Stimulated activated memory B cell treated with anti-CD40 and anti-IgM and Interleukin-4, amounts not matched to agents 10 μg/mL and 1 μg/mL and 100 μg/mL, for 72 hours (primary cell): Measurements from ENCODE around the gene CC2D2A.
A peak's percentile ranks its signal among the peaks of the same experiment; 100 is the strongest.

Experiments
- ATAC-seq: fragments of 150-1000 bp; cut with Tn5 transposase; 2 replicates; pipeline ENCODE4 v1.10.0; 2021
- H3K27ac Mint-ChIP-seq: one replicate; pipeline ENCODE4 v1.8.0; 2022; ENCODE audit warnings: mild to moderate bottlenecking, mixed read lengths
- H3K27me3 Mint-ChIP-seq: one replicate; pipeline ENCODE4 v1.8.0; 2022; ENCODE audit warnings: mixed read lengths
- H3K36me3 Mint-ChIP-seq: one replicate; pipeline ENCODE4 v1.8.0; 2022; ENCODE audit warnings: mixed read lengths
- H3K4me1 Mint-ChIP-seq: one replicate; pipeline ENCODE4 v1.8.0; 2022; ENCODE audit warnings: mixed read lengths
- H3K4me3 Mint-ChIP-seq: one replicate; pipeline ENCODE4 v1.8.0; 2022; ENCODE audit warnings: mild to moderate bottlenecking, moderate library complexity, mixed read lengths
- H3K9me3 Mint-ChIP-seq: one replicate; pipeline ENCODE4 v1.8.0; 2022; ENCODE audit warnings: mixed read lengths

Gene CC2D2A

DNA sequence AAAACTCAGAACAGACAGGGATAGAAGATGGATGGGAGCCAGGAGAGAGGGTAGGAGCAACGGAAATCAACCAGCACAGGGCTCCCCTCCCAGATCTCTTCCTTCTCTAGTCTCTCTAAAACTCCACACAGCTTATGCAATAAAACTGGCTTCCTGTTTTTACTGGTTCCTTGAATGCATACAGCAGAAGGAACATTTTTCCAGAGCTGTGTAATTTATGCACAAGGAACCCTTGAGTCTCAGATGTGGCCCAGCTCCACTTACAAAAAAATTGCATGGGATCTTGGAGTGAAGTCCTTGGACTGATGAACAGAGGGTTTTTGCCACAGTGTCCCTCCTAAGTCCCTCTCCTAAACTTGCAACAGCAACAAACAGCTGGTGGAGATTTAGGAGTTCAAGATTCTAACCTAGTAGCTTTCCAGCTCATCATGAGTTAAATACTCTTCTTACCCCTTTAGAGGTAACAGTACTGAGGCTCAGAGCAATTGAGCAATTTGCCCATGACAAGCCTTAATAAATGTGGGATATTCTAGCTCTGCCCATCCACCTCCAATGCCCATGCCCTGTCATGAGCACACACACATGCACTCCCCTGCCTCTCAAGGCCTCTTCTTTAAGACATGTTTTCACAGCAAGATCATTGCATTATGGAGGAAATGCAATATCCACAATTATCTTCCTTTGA, 18.4 kb upstream of the CC2D2A start:
- H3K36me3 Mint-ChIP-seq: no peaks in the 10 kb centered on the region
- no peak for ATAC-seq
- no peak overlapping the region for H3K4me3 Mint-ChIP-seq
- no peaks in the 10 kb centered on the region for H3K27me3 Mint-ChIP-seq
- H3K27ac Mint-ChIP-seq: no peak overlapping the region
- no peaks in the 10 kb centered on the region for H3K9me3 Mint-ChIP-seq
- H3K4me1 Mint-ChIP-seq: peaks cover 3% of the 10 kb centered on the region

DNA sequence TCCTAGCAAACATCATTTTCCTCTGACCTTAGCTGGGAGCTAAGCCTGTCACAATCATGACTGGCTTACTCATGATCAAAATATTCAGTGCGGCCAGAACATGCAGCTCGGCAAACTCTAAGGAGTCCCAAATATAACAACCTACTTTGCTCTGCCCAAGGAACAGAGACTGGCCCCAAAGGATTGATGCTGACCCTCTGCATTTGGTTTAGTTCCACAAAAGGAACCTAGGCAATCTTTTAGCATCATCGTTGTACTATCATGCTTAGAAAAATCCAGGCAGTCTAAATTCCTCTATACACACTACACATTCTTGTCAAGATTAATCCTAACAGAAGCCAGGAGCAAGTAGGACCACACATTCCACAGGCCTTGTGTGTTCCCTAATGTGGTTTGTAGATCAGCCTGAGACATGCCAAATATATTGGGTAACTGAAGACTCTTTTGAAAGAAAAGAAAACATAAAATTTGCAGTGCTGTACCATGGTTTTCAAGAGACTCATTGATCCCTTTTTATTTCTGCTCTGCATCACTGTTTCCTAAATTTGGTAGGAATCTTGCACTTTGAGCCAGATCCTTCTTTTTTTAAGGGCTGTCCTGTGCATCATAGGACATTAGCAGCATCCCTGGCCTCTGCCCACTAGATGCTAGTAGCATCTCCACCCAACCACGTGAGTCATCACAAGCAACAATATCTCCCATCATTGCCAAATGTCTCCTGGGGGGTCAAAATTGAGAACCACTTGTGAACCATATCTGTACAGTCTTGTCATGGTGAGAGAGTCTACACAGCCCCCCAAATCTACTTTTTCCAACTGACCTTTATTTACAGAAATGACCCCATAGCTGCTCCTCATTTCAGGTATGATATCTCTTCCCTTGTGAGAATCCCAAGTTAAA, 17.6 kb upstream of the CC2D2A start:
- H3K27me3 Mint-ChIP-seq: no peaks in the 10 kb centered on the region
- no peak overlapping the region for H3K4me3 Mint-ChIP-seq
- H3K9me3 Mint-ChIP-seq: no peaks in the 10 kb centered on the region
- ATAC-seq: no peak
- H3K4me1 Mint-ChIP-seq: peaks cover 11% of the 10 kb centered on the region
- H3K36me3 Mint-ChIP-seq: no peaks in the 10 kb centered on the region
- no peak overlapping the region for H3K27ac Mint-ChIP-seq

DNA sequence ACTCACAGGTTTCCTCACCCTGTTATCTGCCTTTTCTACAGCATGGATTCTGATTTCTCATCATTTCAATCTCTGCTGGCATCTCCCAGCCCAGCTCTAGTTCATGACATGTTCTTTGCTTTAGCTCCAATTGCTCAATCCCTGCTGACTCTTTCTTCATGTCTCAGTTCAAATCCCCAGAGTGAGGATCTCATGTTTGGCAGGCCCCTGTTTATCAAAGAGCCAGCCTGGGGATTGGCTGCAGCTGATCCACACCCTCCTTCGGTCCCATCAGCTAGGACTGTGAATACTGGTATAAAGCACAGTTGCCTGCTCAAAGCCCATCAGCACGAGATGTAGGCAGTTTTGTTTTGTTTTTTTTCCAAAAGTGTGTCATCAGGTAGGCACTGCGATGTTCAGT, 14.4 kb upstream of the CC2D2A start:
- ATAC-seq: no peak
- Mint-ChIP-seq H3K27me3 (no peaks in the 10 kb centered on the region), H3K4me3 (no peak overlapping the region), H3K4me1 (peaks cover 21% of the 10 kb centered on the region), H3K36me3 (no peaks in the 10 kb centered on the region), H3K27ac (no peak overlapping the region), H3K9me3 (no peaks in the 10 kb centered on the region)

DNA sequence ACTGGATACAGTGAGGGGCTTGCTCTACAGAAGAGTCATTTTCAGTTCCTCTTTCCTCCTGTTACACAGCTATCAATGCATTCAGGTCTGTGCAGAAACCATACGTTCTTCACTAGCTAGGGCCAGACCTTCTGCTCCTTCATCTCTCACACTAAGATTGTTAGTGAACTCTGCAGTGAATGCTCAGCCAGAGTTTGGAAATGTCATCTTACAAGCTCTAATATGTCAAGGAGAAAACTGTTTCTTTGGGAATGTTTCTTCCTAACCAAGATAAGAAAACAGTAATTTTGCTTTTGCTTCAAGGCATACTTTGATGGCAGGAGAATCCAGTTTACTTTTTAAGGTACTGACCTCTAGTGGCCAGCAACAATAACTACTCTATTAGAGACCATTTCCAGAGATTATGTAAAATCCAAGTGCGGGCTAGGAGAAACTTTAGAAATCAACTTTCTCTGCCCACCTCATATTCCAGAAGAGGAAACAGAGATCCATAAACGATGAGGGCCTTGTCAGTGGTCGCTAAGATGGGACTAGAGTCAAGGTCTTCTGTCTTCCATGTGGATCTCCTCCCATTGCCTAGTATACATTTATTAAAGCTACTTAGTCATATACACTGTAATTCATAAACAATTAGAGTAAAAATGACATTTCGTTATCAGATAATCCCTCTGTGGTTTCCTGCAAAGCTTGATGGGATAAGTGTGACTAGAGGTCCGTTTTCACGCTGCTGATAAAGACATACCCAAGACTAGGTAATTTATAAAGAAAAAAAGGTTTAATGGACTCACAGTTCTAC, 12.1 kb upstream of the CC2D2A start:
- peak; percentile 98 for ATAC-seq
- no peak overlapping the region for H3K27ac Mint-ChIP-seq
- peaks cover 21% of the 10 kb centered on the region for H3K4me1 Mint-ChIP-seq
- H3K9me3 Mint-ChIP-seq: no peaks in the 10 kb centered on the region
- no peaks in the 10 kb centered on the region for H3K27me3 Mint-ChIP-seq
- no peak overlapping the region for H3K4me3 Mint-ChIP-seq
- no peaks in the 10 kb centered on the region for H3K36me3 Mint-ChIP-seq

DNA sequence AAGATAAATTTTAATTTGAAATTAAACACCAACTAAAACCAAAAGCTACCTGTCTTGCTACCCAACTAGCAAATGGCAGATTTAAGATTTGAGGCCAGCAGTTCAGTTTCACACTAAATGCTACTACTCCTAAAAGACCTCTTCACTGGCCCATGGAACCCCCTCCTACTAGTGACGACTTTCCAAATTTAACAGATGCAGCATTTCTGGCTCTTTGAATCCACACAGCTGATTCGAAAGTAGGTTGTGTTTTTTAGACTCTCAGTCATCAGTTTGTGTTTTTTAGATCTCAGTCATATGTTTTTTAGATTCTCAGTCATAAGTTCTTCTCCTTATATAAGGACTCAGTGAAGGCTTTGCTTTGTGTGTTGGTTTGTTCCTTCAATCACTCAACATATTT, 11.1 kb upstream of the CC2D2A start:
- Mint-ChIP-seq H3K9me3 (no peaks in the 10 kb centered on the region), H3K4me1 (peaks cover 21% of the 10 kb centered on the region), H3K4me3 (no peak overlapping the region), H3K36me3 (no peaks in the 10 kb centered on the region), H3K27me3 (no peaks in the 10 kb centered on the region), H3K27ac (no peak overlapping the region)
- ATAC-seq: no peak

DNA sequence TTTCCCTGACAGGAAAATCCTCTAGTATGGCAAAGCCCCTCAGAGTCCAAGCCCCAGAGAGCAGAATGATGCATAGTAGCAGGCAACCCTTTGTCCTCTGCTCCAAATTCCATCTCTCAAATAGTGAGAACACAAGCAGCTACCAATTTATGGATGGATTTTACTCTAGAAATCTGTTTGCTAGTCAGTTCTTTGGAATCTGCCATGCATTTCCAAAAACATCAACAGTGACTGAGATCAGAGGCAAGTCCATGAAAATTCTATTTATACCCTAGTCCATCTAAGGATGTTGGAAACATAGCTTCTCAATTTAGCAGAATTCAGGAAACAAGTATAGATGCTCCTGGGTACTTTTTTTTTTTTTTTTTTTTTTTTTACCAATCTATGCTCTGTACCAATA, 10.0 kb upstream of the CC2D2A start:
- H3K4me1 Mint-ChIP-seq: peaks cover 21% of the 10 kb centered on the region
- no peaks in the 10 kb centered on the region for H3K27me3 Mint-ChIP-seq
- no peaks in the 10 kb centered on the region for H3K36me3 Mint-ChIP-seq
- no peak overlapping the region for H3K27ac Mint-ChIP-seq
- no peak overlapping the region for H3K4me3 Mint-ChIP-seq
- no peak for ATAC-seq
- H3K9me3 Mint-ChIP-seq: no peaks in the 10 kb centered on the region

DNA sequence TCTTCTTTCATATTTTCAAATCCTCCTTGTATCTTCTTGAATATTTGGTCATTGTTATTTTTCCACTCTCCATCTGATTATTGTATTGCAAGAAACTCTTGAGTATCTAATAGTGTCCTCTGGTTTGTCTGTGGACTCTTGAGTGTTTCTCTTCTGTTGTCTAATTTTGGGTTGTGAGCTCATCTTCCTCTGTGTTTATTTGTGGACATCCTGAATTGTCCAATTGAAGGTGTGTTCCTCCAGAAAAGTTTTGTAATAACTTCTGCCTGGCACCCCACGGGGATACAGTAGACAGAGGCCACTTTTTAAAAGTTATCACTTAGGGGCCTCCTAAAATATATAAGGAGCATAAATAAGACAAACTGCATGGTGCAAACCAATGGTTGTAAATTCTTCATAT, 3.1 kb upstream of the CC2D2A start:
- Mint-ChIP-seq H3K27ac (no peak overlapping the region), H3K9me3 (no peaks in the 10 kb centered on the region), H3K4me3 (no peak overlapping the region), H3K36me3 (no peaks in the 10 kb centered on the region), H3K27me3 (peaks cover 25% of the 10 kb centered on the region), H3K4me1 (peaks cover 14% of the 10 kb centered on the region)
- no peak for ATAC-seq

DNA sequence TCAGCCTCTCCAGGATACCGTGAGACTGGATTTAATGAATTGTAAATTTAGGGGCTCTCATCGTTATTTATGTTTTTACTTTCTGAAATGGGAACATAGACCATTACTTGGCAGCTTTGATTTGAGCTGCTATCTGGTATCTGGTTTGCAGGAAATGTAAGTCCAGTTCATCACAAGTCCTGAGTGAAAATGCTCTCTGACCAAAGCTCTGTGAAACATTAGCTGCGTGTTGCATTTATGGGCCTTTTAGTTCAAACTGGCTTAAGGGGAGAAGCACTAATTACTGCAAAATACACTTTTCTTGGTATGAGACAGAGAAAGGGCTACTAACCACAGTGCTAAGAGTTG, 420 bp downstream of the CC2D2A start:
- H3K27ac Mint-ChIP-seq: no peak overlapping the region
- H3K9me3 Mint-ChIP-seq: no peaks in the 10 kb centered on the region
- peaks cover 14% of the 10 kb centered on the region for H3K4me1 Mint-ChIP-seq
- no peak for ATAC-seq
- H3K36me3 Mint-ChIP-seq: no peaks in the 10 kb centered on the region
- peaks cover 25% of the 10 kb centered on the region for H3K27me3 Mint-ChIP-seq
- peak overlapping the region; percentile 25 for H3K4me3 Mint-ChIP-seq

DNA sequence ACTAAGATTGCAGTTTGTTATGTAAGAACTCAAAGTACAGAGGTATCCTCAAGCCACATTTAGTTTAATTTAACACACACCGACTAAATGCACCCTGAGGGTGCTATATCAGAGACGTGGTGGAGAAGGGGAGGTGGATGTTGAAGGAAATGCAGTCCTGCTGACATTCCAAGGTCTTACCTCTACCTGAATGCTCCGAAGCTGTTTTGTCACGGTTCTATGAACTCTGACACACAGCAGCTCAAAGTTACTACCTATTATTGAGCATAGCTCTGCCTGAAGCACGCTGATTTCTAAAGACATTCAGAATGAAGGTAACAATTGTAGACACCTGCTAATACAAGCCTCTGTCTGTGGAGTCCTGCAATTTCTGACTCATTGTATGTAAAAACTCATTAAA, 6.7 kb downstream of the CC2D2A start:
- no peaks in the 10 kb centered on the region for H3K9me3 Mint-ChIP-seq
- ATAC-seq: no peak
- H3K36me3 Mint-ChIP-seq: no peaks in the 10 kb centered on the region
- H3K4me1 Mint-ChIP-seq: no peaks in the 10 kb centered on the region
- no peak overlapping the region for H3K27ac Mint-ChIP-seq
- H3K27me3 Mint-ChIP-seq: peaks cover 6% of the 10 kb centered on the region
- no peak overlapping the region for H3K4me3 Mint-ChIP-seq

DNA sequence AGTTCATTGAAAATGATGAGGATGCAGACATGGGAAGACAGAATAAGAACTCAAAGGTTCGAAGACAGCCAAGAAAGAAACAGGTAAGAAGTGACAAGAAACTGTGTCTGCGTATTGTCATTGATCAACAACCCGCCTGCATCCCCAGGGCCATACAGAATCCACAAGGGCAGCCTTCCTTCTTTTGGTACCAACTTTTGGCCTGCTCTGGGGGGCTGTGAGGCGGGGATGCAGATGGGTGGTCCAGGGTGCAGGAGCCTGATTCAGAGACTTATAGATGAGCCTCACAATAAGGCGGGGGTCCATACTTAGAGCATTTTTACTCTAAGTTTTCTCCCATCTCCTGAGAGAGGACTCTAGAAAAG, 9.0 kb downstream of the CC2D2A start:
- Mint-ChIP-seq H3K9me3 (no peaks in the 10 kb centered on the region), H3K36me3 (no peaks in the 10 kb centered on the region), H3K27me3 (peaks cover 6% of the 10 kb centered on the region), H3K27ac (no peak overlapping the region), H3K4me1 (no peaks in the 10 kb centered on the region), H3K4me3 (no peak overlapping the region)
- ATAC-seq: no peak

DNA sequence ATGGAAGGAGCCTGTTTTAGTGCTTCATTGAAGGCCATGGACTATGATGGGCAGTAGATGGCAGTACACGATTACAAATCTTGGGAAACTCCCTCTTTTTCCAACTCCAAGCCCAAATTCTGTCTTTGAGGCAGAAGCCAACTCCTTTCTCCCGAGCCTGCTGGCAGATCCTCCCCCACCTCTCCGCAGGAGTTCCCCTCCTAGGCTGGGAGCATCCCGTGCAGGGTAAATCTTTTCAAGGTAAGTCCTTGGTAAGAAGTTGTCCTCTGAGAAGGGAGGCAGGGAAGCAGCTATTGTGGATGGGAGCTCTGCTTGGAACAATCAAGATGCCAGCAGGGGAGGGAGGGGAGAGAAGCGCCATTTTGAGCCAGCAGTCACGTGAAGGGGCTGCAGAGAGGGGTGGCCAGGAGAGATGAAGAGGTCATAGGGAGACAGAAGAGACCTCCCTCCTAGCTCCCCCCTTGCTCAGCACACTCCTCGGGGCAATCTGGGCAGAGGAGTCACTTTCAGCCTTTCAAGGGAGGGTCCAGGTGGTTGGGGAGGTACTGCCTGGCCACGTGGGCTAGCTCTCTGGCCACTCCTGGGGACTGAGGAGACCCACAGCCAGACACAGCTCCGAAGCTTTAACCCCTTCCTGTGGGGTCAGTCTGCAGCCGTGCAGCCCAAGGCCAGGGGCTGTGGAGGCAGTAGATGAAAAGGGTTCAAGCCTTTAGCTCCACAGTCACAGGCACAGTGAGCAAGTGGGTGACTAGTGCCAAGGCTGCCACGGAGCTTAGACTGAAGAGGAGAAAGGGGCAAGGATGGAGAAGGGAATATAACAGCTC, 9.6 kb downstream of the CC2D2A start:
- no peak for ATAC-seq
- peaks cover 4% of the 10 kb centered on the region for H3K9me3 Mint-ChIP-seq
- peaks cover 5% of the 10 kb centered on the region for H3K36me3 Mint-ChIP-seq
- H3K27ac Mint-ChIP-seq: no peak overlapping the region
- no peaks in the 10 kb centered on the region for H3K4me1 Mint-ChIP-seq
- H3K4me3 Mint-ChIP-seq: no peak overlapping the region
- peaks cover 6% of the 10 kb centered on the region for H3K27me3 Mint-ChIP-seq

DNA sequence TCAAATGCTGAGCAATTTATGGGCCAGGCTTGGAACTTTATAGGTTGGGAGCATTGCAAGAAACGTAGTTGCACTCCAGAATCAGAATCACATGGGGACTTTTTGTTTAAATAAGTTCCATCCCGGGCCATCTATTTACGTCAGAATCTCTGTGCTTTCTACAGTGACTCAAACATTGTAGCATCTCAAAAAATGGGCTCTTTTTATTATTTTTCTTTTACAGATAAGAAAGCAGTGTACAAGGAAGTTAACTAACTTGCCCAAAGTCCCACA, 10.2 kb downstream of the CC2D2A start:
- Mint-ChIP-seq H3K27ac (no peak overlapping the region), H3K9me3 (peaks cover 6% of the 10 kb centered on the region), H3K36me3 (peaks cover 5% of the 10 kb centered on the region), H3K4me3 (no peak overlapping the region), H3K27me3 (peaks cover 6% of the 10 kb centered on the region), H3K4me1 (no peaks in the 10 kb centered on the region)
- ATAC-seq: no peak

DNA sequence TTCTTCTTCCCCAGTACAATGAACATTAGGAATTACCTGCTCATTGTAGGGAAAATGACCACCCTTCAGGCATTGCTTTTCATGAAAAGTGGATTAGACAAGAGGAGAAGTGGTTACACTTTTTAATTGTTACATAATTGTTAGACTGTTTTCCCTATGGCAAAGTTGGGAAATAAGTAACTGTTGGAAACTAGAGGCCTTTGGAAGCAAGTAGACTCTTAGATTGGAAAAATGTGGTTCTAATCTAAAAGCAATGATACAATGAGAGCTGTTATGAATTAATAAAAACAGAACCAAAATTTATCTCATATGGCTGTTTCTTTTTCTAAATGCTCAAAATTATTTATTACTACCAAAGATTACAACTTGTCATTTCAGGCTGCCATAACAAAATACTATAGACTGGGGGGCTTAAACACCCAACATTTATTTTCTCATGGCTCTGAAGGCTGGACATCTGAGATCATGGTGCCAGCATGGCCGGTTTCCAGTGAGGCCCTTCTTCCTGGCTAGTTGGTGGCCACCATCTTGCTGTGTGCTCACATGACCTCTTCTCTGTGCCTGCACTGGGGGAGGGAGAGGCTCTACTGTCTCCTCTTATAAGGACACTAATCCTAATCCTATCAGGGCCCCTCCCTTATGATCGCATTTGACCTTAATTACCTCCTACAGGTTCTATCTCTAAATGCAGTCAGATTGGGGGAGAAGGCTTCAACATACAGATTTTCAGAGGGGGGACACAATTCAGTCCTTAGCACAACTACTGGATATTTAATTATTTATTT, 12.5 kb downstream of the CC2D2A start:
- ATAC-seq: no peak
- no peak overlapping the region for H3K4me3 Mint-ChIP-seq
- H3K9me3 Mint-ChIP-seq: peaks cover 13% of the 10 kb centered on the region
- peaks cover 6% of the 10 kb centered on the region for H3K27me3 Mint-ChIP-seq
- H3K27ac Mint-ChIP-seq: no peak overlapping the region
- peaks cover 5% of the 10 kb centered on the region for H3K36me3 Mint-ChIP-seq
- H3K4me1 Mint-ChIP-seq: no peaks in the 10 kb centered on the region

DNA sequence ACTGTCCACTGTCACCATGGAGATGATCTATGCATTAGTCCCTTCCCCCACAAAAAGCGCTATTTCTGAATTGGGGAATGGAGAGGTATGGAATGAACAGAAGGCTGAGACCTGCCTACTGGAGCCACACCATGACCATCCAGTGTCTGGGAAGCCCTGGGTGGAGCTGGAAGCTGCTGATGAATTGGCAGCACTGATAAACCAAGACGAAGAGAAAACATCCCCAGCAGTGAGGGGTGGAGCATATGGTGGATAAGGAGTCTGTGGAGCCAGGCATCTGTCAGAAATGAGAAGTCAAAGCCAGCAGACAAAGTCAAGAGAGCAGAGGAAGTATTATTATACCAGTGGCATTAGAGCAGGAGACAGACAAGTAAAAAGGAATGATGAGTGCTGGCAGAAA, 13.2 kb downstream of the CC2D2A start:
- ATAC-seq: no peak
- H3K4me3 Mint-ChIP-seq: no peak overlapping the region
- H3K4me1 Mint-ChIP-seq: no peaks in the 10 kb centered on the region

More for the DNA sequence above, 13.2 kb downstream of the CC2D2A start:
- H3K27me3 Mint-ChIP-seq: peaks cover 6% of the 10 kb centered on the region
- H3K27ac Mint-ChIP-seq: no peak overlapping the region
- H3K36me3 Mint-ChIP-seq: peaks cover 5% of the 10 kb centered on the region
- peaks cover 19% of the 10 kb centered on the region for H3K9me3 Mint-ChIP-seq
